Activated CD8-positive, alpha-beta memory T cell treated with anti-CD3 and anti-CD28 coated beads for 4 hours (primary cell): ENCODE data around the gene TSPEAR.
"Not testable (repeated sequence)": the region's sequence is repeated elsewhere in the genome, so short reads cannot be mapped to it uniquely, and the experiment has no call there.

Experiments used
- DNase-seq, 2 donors: peaks; one replicate each; pipeline ENCODE4 v3.0.0-alpha.2; 2020; ENCODE audit warnings: low read depth in 2 of 2

The TSPEAR gene

DNA sequence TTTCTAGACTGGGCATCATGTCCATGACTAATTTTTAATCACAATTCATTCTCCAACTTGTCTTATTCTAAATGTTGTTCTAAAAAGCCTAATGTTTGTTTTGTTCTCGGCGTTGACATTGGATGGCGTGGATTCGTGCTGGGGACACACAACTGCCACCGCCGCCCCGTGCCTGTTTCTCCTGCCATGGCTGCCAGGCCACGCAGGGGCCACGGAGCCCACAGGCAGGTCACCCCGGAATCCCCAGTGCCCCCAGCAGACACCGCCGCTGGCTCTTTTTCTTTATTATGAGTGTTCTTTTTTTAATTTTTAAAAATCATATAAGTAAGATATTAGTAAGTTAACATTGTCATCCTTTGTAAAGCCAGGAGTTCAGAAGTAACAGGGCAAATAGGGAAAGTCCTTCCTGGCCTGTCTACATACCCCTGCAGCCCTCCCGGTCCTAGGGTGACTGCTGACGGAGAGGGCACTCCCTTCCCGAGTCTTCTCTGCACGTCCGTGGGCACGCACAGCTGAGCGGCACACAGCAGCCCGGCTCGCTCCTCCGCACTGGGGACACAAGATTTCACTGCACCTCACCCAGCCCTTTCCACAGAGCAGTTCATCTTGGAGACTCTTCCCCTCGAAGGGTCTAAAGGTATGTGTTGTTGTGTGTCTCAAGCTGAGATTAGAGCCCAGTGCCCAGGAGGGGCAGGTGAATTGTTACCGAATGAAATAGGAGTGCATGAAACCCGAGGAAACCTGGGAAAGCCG, 203.5 kb downstream of the TSPEAR start:
- no peak for DNase-seq

DNA sequence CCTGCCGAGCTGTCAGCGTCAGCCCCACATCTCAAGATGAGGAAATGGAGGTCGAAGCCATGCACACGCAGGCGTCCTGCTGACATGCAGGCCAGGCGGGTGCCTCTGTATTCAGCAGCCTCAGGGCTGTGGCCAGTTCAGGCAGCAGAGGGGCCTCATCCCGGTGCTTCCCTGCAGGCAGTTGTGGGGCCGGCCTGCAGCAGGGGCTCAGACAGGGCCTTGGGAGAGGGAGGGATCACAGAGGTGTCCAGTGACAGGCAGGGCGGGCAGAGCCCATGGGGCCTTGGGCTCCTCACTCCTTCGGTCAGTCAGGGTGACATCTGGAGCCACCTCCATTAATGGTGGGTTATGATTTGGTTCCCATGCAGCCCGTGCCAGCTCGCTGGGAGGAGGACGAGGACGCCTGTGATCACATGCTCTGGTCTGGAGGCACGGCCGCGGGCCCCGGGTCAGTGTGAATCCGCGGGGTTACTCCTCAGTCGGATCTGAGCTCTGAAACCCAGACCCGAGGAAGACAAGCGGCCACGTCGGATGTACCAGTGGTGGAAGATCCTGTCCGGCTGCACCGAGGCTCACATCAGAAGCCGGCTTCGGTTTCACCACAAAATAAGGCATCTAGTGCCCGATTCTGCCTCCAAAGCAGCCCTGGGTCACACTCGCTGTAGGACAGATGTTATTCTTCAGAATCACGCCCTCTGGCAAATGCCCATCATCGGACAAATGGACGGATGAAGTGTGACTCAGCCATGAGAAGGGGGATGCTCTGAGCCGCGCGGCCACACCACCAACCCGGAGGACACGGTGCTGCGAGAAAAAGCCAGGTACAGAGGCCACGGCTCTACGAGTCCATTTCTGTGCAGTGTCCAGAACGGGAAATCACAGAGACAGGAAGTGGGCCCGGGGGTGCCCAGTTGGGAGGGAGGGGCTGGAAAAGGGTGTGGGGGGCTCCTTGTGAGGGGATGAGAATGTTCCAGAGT, 204.8 kb downstream of the TSPEAR start:
- no peak for DNase-seq

DNA sequence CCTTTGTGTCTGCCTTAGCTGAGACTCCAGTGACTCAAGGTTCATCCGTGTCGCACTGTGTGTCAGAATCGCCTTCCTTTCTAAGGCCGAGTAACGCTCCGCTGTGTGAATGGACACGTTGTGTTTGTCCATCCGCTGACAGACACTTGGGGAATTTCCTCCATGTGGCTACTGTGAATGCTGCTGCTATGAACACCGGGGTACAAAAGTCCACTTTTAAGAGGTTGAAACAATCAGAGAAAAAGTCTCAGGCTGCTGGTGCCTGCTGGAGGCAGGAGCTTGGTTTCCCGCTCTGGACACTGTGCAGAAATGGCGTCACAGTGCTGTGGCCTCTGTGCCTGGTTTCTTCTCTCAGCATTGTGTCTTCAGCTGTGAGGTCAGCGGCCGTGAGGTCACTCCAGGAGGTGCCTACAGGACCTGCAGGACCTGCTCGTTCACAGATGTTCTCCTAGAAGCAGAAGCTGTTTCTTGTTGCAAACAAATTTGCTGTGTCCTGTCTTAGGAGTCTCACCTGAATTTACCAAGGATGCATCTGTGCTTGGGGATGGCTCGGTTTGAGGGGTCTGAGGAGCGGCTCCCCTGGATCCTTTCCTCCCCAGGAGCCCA, 205.6 kb downstream of the TSPEAR start:
- DNase-seq, result no peak

DNA sequence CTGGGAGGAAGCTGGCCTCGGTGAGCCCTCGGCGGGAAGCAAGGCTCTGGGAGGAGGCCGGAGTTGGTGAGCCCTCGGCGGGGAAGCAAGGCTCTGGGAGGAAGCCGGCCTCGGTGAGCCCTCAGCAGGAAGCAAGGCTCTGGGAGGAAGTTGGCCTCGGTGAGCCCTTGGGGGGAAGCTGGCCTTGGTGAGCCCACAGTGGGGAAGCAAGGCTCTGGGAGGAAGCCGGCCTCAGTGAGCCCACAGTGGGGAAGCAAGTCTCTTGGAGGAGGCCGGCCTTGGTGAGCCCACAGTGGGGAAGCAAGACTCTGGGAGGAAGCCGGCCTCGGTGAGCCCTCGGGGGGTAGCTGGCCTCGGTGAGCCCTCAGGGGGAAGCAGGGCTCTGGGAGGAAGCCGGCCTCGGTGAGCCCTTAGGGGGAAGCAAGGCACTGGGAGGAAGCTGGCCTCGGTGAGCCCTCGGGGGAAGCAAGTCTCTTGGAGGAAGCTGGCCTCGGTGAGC, 207.4 kb downstream of the TSPEAR start:
- DNase-seq, result no peak

DNA sequence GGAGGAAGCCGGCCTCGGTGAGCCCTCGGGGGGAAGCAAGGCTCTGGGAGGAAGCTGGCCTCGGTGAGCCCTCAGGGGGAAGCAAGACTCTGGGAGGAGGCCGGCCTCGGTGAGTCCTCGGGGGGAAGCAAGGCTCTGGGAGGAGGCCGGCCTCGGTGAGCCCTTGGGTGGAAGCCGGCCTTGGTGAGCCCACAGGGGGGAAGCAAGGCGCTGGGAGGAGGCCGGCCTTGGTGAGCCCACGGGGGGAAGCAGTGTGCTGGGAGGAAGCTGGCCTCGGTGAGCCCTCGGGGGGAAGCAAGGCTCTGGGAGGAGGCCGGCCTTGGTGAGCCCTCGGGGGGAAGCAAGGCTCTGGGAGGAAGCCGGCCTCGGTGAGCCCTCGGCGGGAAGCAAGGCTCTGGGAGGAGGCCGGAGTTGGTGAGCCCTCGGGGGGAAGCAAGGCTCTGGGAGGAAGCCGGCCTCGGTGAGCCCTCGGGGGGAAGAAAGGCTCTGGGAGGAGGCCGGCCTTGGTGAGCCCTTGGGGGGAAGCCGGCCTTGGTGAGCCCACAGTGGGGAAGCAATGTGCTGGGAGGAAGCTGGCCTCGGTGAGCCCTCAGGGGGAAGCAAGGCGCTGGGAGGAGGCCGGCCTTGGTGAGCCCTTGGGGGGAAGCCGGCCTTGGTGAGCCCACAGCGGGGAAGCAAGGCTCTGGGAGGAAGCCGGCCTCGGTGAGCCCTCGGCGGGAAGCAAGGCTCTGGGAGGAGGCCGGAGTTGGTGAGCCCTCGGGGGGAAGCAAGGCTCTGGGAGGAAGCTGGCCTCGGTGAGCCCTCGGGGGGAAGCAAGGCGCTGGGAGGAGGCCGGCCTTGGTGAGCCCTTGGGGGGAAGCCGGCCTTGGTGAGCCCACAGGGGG, 208.1 kb downstream of the TSPEAR start:
- DNase-seq, result not testable (repeated sequence)

DNA sequence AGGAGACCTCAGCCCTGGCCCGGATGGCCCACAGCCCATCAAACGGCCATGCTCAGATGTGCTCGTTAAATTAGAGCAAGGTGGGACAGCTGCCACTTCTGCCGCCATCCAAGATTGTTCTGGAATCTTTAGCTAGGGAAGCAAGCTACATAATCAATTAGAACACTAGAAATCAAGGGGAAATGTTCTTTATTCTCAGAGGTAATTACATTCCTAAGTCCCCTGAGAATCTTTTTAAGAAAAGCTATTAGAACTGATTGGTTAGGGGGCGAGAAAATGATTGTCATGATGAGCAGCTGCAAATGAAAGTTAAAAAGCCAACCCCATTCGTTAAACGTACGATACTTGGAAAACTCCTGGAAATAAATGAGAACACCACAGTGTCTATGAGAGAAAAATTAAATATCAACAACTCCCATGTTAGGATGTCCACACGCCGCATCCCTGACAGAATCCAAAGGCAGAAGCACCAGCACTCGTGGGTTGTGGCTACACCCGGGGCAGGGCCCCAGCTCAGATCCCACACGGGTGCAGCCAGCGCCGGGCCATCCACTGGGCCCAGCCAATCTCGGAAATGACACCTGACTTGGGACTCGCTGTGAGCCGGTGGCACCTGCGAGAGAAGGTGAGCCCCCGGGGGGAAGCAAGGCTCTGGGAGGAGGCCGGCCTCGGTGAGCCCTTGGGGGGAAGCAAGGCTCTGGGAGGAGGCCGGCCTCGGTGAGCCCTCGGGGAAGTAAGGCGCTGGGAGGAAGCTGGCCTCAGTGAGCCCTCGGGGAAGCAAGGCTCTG, 209.0 kb downstream of the TSPEAR start:
- no peak for DNase-seq

DNA sequence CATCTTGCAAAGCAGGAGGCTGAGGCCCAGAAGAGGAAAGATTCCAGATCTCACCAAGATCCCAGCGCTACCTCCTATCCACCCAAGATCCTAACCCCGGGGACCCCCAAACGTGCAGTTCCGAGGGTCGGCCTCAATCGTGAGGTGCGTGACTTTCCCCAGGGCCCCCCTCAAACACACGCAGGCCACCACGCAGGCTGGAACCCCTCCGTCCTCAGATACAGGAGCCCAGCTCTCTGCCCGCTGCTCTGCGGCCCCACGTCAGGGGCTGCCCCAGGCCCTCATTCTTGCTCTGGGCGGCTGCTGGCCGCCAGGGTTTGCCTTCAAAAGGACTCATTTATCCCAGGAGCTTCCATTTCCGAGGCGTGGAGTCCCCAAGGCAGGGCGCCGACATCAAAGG, 211.3 kb downstream of the TSPEAR start:
- DNase-seq, result no peak

DNA sequence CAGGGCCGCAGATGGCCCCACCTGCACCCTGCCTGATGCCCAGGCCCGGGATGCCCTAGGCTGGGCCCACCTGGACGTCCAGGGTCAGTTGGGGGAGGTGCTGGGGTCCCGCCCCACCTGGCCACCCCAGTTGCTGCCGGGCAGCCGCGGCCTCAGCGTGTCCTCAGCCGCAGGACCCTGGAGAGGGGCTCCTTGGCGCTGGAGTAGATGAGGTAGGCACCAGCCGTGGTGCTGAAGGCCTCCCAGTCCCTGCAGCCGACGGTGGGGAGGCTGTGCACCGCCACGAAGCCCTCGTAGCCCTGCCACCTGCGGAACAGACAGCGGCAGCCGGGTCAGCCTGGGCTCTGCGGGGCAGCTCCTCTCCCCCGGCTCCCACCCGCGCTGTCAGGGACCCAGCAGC, 211.7 kb downstream of the TSPEAR start:
- no peak for DNase-seq

DNA sequence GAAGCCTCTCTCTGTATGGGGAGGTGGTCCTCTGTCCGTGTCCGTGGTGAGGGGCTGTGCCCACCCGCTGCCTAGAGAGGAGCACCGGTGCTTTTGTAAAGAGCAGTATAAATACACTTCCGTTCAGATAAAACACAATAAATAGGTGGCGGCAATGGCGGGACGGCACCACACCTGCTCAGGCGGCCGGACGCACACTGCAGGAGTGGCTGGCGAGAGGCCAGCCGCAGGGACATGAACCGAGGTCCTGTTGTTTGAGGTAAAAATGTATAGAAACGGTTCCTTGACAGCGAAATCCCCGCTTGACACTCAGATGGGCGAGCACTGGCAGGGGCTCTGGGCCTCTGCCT, 212.2 kb downstream of the TSPEAR start:
- no peak for DNase-seq

DNA sequence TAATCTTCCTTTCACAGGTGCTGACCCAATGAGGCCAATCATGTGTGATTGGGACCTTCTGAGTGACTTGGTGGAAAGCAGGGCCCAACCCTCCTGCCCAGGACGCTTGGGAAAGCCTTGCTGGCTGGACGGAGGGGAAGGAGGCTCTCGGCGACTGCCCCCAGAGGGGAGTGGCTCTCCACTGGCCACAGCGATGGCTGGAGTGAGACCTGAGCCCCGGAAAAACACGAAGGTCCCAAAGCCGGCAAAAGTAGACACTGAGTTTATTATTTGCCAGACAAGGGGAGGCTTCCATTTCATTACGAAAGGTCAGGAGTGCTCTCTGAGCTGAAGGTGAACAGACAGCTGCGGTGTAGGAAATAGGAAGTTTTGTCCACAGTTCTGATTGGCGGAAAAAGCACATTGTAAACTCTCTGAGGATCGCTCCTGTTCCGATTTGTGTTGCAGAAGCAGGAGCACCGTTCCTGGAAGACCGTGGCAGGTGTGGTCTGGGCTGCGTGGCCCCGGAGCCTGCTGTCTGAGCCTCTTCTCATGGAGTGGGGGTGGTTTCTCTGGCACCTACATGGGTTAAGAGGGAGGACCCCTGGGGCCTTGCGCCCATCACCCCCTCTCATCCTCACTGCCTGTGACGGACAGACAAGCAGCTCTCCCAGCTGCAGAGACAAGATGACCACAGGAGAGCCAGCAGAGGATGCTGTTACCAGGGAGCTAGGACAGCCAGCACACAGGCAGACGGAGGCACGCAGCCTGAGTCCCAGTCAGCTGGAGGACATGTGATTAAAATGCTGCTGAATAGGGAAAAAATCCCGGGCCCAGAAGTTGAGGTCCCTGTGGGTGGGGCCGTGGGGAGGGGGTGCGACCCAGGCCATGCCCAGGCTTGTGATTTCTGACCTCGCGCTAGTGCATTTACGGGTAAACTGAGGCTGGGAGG, 212.8 kb downstream of the TSPEAR start:
- DNase-seq, result no peak

DNA sequence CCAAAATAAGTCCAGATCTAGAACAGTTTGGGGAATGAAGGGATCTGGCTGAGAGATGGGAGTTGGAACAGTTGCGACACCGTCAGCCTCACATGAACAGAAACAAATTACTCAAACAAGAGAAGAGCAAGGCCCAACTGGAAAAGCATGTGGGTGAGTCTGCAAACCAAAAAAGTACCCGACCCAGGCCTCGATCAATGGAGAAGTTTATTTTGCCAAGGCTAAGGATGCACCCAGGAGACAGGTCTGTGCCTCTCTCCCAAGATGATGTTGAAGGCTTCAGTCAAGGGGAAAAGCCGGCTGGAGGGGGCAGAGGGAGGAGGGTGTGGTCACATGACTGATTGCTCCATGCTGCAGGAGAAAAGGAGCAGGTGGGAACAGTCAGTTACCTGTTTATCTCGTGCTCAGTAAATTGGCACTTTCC, 213.7 kb downstream of the TSPEAR start:
- no peak for DNase-seq

DNA sequence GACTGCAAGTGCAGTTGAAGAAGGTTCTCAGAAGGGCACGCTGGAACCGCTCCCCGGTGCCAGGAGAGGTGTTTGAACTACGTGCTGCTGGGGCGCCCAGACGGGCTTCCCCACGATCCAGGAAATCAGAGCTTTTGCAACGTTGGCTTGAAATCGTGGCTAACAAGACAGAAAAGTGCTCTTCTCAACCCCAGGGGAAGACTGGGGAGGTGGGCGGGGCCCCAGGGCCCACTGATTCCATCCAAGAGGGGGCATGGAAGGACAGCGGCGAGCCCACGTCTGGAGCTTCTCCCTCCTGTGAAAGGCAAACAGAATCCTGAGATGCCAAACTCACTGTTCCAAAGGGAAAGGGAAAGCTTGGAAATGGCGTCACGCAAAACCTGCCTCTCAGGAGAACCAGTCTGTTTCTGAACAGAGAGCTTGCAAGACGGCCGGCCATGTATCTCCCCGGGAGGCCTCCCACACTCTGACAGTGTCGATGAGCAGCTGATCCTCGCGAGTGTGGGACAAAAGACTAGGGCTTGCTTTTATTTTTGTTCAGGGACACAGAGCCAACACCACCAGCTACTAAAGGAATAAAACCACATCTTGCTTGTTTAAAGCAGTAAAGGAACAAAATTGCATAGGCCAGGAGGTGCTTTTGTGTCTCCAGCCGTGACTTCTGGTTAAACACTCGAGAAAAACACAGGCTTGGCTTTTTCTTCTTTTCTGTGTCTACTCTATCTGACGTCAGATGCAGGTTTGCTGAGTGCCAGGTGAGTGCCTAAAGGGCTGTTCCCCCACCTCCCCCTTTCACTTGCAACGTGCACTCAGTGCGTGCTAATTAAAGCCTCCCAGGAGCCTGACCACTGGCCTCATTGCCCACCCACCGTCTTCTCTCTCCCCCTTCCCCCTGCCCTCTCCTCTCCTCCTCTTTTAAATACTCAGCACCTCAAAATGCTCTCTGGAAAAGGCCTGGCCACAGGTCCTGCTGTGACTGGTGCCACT, 214.5 kb downstream of the TSPEAR start:
- no peak for DNase-seq

DNA sequence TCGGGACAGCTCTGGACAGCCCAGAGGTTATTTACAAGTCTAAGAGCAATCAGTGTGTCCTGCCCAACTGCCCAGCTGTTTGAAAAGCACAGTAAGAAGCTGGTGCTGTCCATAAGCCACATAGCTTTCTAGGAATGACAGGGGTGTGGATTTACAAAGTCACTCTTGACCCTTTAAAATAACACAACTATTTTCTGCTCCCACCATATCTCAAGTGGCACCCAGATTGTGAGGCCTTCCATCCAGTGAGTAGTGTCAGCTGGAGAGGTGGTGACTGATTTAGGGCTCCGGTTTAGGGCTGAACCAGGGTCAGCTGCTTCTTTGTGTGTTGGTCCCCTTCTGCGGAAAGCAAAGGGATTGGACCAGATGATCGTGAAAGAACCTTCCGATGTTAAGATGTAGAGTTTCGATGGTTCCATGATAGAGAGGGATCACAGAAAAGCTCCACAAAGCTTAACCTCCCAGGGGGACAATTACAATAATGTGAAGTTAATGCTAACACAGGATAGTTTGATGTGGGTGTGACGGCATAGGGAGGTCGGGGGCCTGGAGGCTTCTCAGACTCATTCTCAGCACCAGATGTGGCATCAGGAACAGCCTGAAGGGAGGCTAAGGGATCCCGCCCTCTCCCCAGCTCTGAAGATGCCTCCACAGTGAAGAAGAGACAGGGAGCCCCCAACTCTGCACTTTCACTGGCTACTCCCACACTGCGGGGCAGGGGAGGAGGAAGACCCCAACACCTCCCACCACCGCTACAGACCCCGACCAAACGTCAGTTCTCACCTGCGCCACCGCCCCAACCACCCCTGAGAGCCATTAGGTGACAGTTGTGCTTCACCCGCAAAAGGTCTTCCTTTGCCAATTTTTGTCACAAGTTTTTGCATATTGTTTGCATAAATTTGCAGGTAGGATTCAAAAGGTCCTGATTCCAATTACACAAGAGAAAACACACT, 215.5 kb downstream of the TSPEAR start:
- DNase-seq, result no peak

DNA sequence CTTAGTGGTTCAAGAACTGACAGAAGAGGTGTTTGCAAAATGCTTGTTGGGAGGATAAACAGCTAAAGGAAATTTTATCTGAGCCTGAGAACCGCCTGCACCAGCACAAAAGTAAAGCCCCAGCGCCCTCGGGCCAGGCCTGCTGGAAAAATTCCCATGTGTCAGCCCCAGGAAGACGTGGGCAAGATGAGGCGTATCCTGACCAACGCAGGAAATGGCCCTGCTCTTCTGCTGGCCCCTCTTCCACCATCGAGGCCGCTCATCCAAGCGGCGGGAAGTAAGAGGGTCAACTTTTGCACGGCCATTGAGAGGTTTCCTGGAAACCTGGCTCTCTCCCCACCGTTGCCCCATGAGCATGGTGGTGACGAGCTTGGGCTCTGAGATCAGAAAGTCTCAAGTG, 216.4 kb downstream of the TSPEAR start:
- DNase-seq, result no peak

DNA sequence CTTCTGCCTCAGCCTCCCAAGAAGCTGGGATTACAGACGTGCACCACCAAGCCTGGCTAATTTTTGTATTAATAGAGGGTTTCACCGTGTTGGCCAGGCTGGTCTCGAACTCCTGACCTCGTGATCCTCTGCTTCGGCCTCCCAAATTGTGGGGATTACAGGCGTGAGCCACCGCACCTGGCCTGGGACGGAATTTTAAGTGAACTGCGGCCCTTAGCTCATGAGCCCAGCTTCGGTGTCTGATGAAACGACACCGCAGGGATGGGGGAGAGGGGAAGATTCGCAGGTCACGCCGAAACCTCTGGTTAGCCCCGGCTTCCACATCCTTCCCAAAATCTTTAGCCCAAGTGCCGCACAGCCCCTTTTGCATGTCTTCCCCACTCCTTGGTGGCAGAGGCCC, 217.0 kb downstream of the TSPEAR start:
- no peak for DNase-seq

DNA sequence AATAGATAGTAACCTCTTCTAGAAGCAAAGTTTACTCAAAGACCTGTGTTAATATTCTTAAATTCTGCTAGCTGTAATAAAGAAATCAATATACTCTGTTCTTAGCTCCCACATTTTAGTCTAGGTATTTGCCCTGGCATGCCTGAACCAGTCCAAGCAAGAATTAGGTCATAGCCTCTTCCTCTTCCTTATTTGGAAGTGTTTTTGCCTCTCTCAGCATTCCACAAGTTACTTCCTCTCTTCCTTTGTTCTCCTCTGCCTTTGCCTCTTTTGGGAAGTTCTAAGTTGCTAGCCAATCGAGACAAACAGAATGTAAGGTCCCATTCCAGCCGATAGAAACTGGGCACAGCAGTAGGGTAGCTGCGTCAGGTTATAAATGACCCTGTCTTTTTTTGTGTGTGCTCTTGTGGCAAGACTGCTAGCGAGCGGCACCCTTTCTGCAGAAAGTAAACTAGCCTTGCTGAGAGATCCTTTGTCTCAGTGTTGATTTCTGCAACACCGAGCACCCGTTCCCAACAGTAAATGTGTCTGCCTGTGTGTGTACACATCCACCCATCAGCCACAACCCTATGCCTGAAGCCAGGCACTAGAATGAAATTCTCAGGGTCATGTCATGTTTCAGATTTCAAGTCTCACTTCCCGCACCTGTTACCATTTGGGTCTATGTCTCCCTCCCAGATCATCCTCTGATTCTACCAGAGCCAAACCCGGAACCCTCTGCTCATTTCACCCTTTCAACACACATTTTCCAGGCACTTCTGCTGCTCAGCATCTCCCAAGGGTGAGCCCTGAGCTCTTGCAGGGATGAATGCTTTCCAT, 218.6 kb downstream of the TSPEAR start:
- no peak for DNase-seq
